K562 (cell line): ENCODE data around the gene SCN8A. TPM values are rescaled to one million over a fixed set of nuclear protein-coding genes. Genes with fewer than 3 reads are reported as not detected.
"Not testable (repeated sequence)": the region's sequence is repeated elsewhere in the genome, so short reads cannot be mapped to it uniquely, and the experiment has no call there.

ENCODE experiments used
- ATAC-seq: fragments of 200-7000 bp; cut with Tn5 transposase; 3 replicates; pipeline ENCODE4 v1.9.1; 2020; ENCODE audit warnings: moderate library complexity
- BruUV-seq: library from RNA; stranded (reverse); fragments of 400-500 nt; replicated peaks from 2 replicates; lab custom pipeline; 2021; lab: Mats Ljungman, UMichigan
- CTCF ChIA-PET: fragments of 300-600 bp; formaldehyde crosslinking; extraction: SDS; loops from one replicate; lab custom pipeline; 2021; ENCODE audit warnings: low intra/inter-chr PET ratio; lab: Yijun Ruan, JAX
- POLR2A ChIA-PET: fragments of 300-600, 350-650 bp; sonication (Branson Sonifier 250); formaldehyde crosslinking; extraction: SDS; loops from one replicate; lab custom pipeline; 2021; ENCODE audit warnings: antibody characterized with exemption, inconsistent platforms; lab: Yijun Ruan, JAX
- DNase-seq, 4 experiments: peaks; one replicate each; pipeline versions ENCODE4 v3.0.0 to v3.0.0-alpha.2; 2011 to 2018; ENCODE audit warnings: low spot score in 3 of 4, mixed read lengths in 3 of 4; ENCODE audit errors: extremely low read depth in 1 of 4
- FAIRE-seq: peaks from 2 replicates; lab custom pipeline; 2011; peaks lifted over from hg19 to GRCh38; lab: Jason Lieb, UNC
- H2AFZ ChIP-seq: 2 replicates; pipeline ENCODE4 v1.6.0; 2011; ENCODE audit warnings: low read depth, low read length, control low read depth, inconsistent platforms
- H3K27ac ChIP-seq: fragments of 200-600 bp; 3 replicates; pipeline ENCODE4 v1.8.0; 2011; ENCODE audit warnings: low read depth, mild to moderate bottlenecking, control low read depth, inconsistent platforms, low read length, moderate library complexity, mixed read lengths; ENCODE audit errors: extremely low read depth
- H3K27me3 ChIP-seq, 2 experiments: fragments of 300-600 bp in 1 of 2; 2 replicates in 1 of 2; 3 replicates in 1 of 2; pipeline versions ENCODE4 v1.6.0 to v1.8.0; 2011; ENCODE audit warnings: inconsistent platforms in 2 of 2, low read length in 2 of 2, mild to moderate bottlenecking in 1 of 2, mixed read lengths in 1 of 2, moderate library complexity in 1 of 2; ENCODE audit not compliant: control insufficient read depth in 2 of 2, insufficient read depth in 2 of 2
- H3K36me3 ChIP-seq: fragments of 300-600 bp; 3 replicates; pipeline ENCODE4 v1.8.0; 2011; ENCODE audit warnings: mild to moderate bottlenecking, low read length, inconsistent platforms; ENCODE audit not compliant: control insufficient read depth, insufficient read depth
- H3K4me1 ChIP-seq, 2 experiments: fragments of 200-600 bp in 1 of 2; replicated peaks in 1 of 2; 2 replicates in 1 of 2; 3 replicates in 1 of 2; pipeline versions ENCODE4 v1.5.1 to v1.8.0; 2011; ENCODE audit warnings: inconsistent platforms in 2 of 2, low read length in 2 of 2, mild to moderate bottlenecking in 1 of 2, mixed read lengths in 1 of 2, moderate library complexity in 1 of 2; ENCODE audit not compliant: control insufficient read depth in 2 of 2, insufficient read depth in 2 of 2
- H3K4me2 ChIP-seq: 2 replicates; pipeline ENCODE4 v1.6.1; 2011; ENCODE audit warnings: low read length, control low read depth, inconsistent platforms, mixed read lengths; ENCODE audit not compliant: insufficient read depth
- H3K4me3 ChIP-seq: fragments of 200-600 bp; sonication (generic), shearing (Covaris generic); 2 replicates; pipeline ENCODE4 v1.5.1; 2016; ENCODE audit warnings: control low read depth, inconsistent platforms
- H3K79me2 ChIP-seq: fragments of 200-600 bp; 3 replicates; pipeline ENCODE4 v1.8.0; 2011; ENCODE audit warnings: low read length, inconsistent platforms; ENCODE audit not compliant: control insufficient read depth, insufficient read depth
- H3K9ac ChIP-seq, 2 experiments: 2 replicates each; pipeline versions ENCODE4 v1.6.0 to v1.6.1; 2011; ENCODE audit warnings: low read depth in 2 of 2, low read length in 2 of 2, control low read depth in 1 of 2, inconsistent platforms in 1 of 2, mild to moderate bottlenecking in 1 of 2, mixed read lengths in 1 of 2; ENCODE audit not compliant: insufficient read depth in 1 of 2
- H3K9me1 ChIP-seq: one replicate; pipeline ENCODE4 v1.6.0; 2011; ENCODE audit warnings: inconsistent platforms, mild to moderate bottlenecking, low read length, moderate library complexity; ENCODE audit not compliant: control insufficient read depth, insufficient read depth
- H3K9me3 ChIP-seq: replicated peaks from 2 replicates; pipeline ENCODE4 v1.5.1; 2011; ENCODE audit warnings: low read depth, low read length, inconsistent platforms; ENCODE audit not compliant: control insufficient read depth, insufficient read depth
- H4K20me1 ChIP-seq: replicated peaks from 2 replicates; pipeline ENCODE4 v1.6.1; 2011; ENCODE audit warnings: low read length, inconsistent platforms, mixed read lengths; ENCODE audit not compliant: control insufficient read depth, insufficient read depth
- ATF3 ChIP-seq, 2 experiments: fragments of 450-650 bp in 1 of 2; sonication (generic) in 1 of 2; formaldehyde crosslinking in 1 of 2; IDR thresholded peaks in 1 of 2; conservative IDR thresholded peaks in 1 of 2; 2 replicates each; pipeline versions ENCODE4 v1.6.1 to v1.8.1; 2016 to 2023; ENCODE audit warnings: mild to moderate bottlenecking in 2 of 2, moderate library complexity in 2 of 2, inconsistent platforms in 1 of 2, missing genetic modification reagents in 1 of 2
- PHF20 ChIP-seq: fragments of 450-650 bp; IDR thresholded peaks from 2 replicates; pipeline ENCODE4 v1.6.1; 2018; ENCODE audit not compliant: partially characterized antibody
- WGBS: fragments of 100-300 bp; shearing (Covaris generic); methylation state at CpG from one replicate; pipeline ENCODE4 v1.1.6; 2016; ENCODE audit warnings: low coverage, mixed read lengths; ENCODE audit not compliant: insufficient coverage; ENCODE audit errors: missing lambda C conversion rate; 5-methylcytosine and 5-hydroxymethylcytosine counted together
- in situ Hi-C: fragments of 300-500 bp; cut with MboI; formaldehyde crosslinking; loops from 4 replicates; pipeline ENCODE4 v1.15.0; 2018; ENCODE audit warnings: inconsistent platforms, mixed read lengths
- intact Hi-C: fragments of 100-400 bp; cut with micrococcal nuclease; formaldehyde crosslinking; loops from 2 replicates; pipeline ENCODE4 v1.14.2; 2022
- polyA plus RNA-seq, 8 experiments: library from polyadenylated mRNA; depleted of rRNA in 4 of 8; stranded (reverse) in 5 of 8; unstranded in 3 of 8; fragments of >200 nt; fragmentation: Nextera tagmentation in 2 of 8; fragmentation: Illumina TruSeq in 1 of 8; extraction: Ambion mirVana in 2 of 8; extraction: Trizol in 1 of 8; gene quantifications; 2 replicates each; pipeline versions ENCODE4 v1.2.1 to v1.2.3, GENCODE V29; 2011 to 2014; ENCODE audit warnings: inconsistent platforms in 1 of 8, missing spikeins in 1 of 8
- total RNA-seq, 7 experiments: library from RNA; depleted of rRNA in 6 of 7; stranded (reverse); fragments of >200 nt in 6 of 7; fragmentation: Illumina TruSeq in 2 of 7; extraction: Trizol in 2 of 7; gene quantifications; 2 replicates each; pipeline versions ENCODE4 v1.2.1 to v1.2.3, GENCODE V29; 2011 to 2021; ENCODE audit warnings: low replicate concordance in 1 of 7

Gene SCN8A
- total and polyA plus RNA-seq, 9 of the 15 experiments (the other 6 are each of a cell fraction or from before 2014, with no cell fraction given), result 0.03 to 0.29 (median 0.15) TPM; not detected in 1

- H3K9me3 ChIP-seq, intact Hi-C loops, H4K20me1 ChIP-seq, in situ Hi-C loops, H3K9me1 ChIP-seq, H3K4me3 ChIP-seq, POLR2A ChIA-PET, H2AFZ ChIP-seq, FAIRE-seq, H3K27me3 ChIP-seq, CTCF ChIA-PET, H3K4me1 ChIP-seq, H3K79me2 ChIP-seq, BruUV-seq, H3K4me2 ChIP-seq, H3K36me3 ChIP-seq, DNase-seq, H3K9ac ChIP-seq, H3K27ac ChIP-seq, ATAC-seq: not testable (repeated sequence)
- 1% methylated on average over 4 of the region's 4 CpGs for WGBS
Observed at GRCh38 chr12:51798051-51798450, 207.0 kb downstream of the SCN8A start.

- no peaks in the 10 kb centered on the region for H3K9me3 ChIP-seq
- H3K9me1 ChIP-seq, result no peaks in the 10 kb centered on the region
- TF ChIP-seq PHF20 (no peak), ATF3 (IDR thresholded peaks at IDR 0.05) (peak; percentile 45; the same call in 1 of the 2 replicates), ATF3 (CRISPR knock-in tag; conservative IDR thresholded peaks at IDR 0.05) (no peak)
- no peaks in the 10 kb centered on the region for H3K79me2 ChIP-seq
- 0% methylated on average over 1 of the region's 1 CpG for WGBS
- no peak overlapping the region for H3K9ac ChIP-seq
- H3K4me3 ChIP-seq, result no peak overlapping the region
- H3K27ac ChIP-seq, result no peak overlapping the region
- ATAC-seq, result no peak
- no peak for FAIRE-seq
- in situ Hi-C loops, result no loop called here
- no TSS peak for BruUV-seq
- no peak overlapping the region for H3K4me2 ChIP-seq
- no peak overlapping the region for H2AFZ ChIP-seq
- H3K4me1 ChIP-seq, result no peaks in the 10 kb centered on the region
- POLR2A ChIA-PET, result no interaction called here
- H3K36me3 ChIP-seq, result no peaks in the 10 kb centered on the region
- no peaks in the 10 kb centered on the region; the same call in 1 of the 2 replicates for H4K20me1 ChIP-seq
- intact Hi-C loops, result no loop called here
- CTCF ChIA-PET, result no interaction called here
- H3K27me3 ChIP-seq, result no peaks in the 10 kb centered on the region; a peak in 1 of 5 replicates
- DNase-seq, result no peak
Observed at GRCh38 chr12:51798501-51798900, 207.5 kb downstream of the SCN8A start.
